Measurements from ENCODE around the gene CBX5. TPM values are rescaled to one million over a fixed set of nuclear protein-coding genes. Genes with fewer than 3 reads are reported as not detected.

CBX5 gene
- total and polyA plus RNA-seq, 9 of the 15 experiments (the other 6 are each of a cell fraction or from before 2014, with no cell fraction given): 32.6 to 102 (median 59.2) TPM

- DNase-seq (ENCODE audit: extremely low read depth in 1 of 4, low spot score in 3 of 4) (no peak), FAIRE-seq (no peak), ATAC-seq (no peak)
- Histone ChIP-seq H3K36me3 (ENCODE audit: control insufficient read depth, insufficient read depth, low read length) (peaks cover 61% of the 10 kb centered on the region), H3K9me3 (replicated peaks; ENCODE audit: control insufficient read depth, insufficient read depth, low read depth, low read length) (no peaks in the 10 kb centered on the region), H3K4me3 (no peak overlapping the region), H4K20me1 (replicated peaks; ENCODE audit: control insufficient read depth, insufficient read depth, low read length) (peaks cover 8% of the 10 kb centered on the region; the same call in 1 of the 2 replicates), H2AFZ (ENCODE audit: low read depth, low read length) (no peak overlapping the region), H3K9me1 (ENCODE audit: control insufficient read depth, insufficient read depth, low read length) (no peaks in the 10 kb centered on the region), H3K79me2 (ENCODE audit: control insufficient read depth, insufficient read depth, low read length) (peaks cover 81% of the 10 kb centered on the region), H3K9ac (ENCODE audit: insufficient read depth in 1 of 2, low read depth in 2 of 2, low read length in 2 of 2) (no peak overlapping the region; a peak in 1 of 4 replicates), H3K27ac (ENCODE audit: extremely low read depth, low read depth, low read length) (no peak overlapping the region), H3K4me1 (replicated peaks in 1 of 2; ENCODE audit: control insufficient read depth in 2 of 2, insufficient read depth in 2 of 2, low read length in 2 of 2) (peaks cover 8 to 14% of the 10 kb centered on the region in 2 experiments; a peak in 3 of 5 replicates), H3K27me3 (ENCODE audit: control insufficient read depth in 2 of 2, insufficient read depth in 2 of 2, low read length in 2 of 2) (no peaks in the 10 kb centered on the region), H3K4me2 (ENCODE audit: insufficient read depth, low read length) (no peak overlapping the region)
- 68% methylated on average over 3 of the region's 3 CpGs for WGBS (ENCODE audit: insufficient coverage, low coverage, missing lambda C conversion rate)
- no peak for TF ChIP-seq FUS (optimal IDR thresholded peaks at IDR 0.05; ENCODE audit: low read depth, low read length)
- peak; percentile 16 for TF ChIP-seq POLR2B (IDR thresholded peaks at IDR 0.05; ENCODE audit: low read depth, partially characterized antibody)
- BruUV-seq (replicated peaks): TSS peak; percentile 0
- intact Hi-C loops (cut with micrococcal nuclease) (no loop called here), in situ Hi-C loops (cut with MboI) (no loop called here)
- ChIA-PET POLR2A (interaction anchor here (0.6 to 1.1 kb wide), 2 partner anchors 14 to 60 kb away, joined by 3 to 4 read pairs; no protein-coding TSS in a partner anchor), CTCF (ENCODE audit: low intra/inter-chr PET ratio) (no interaction called here)
Measured at GRCh38 chr12:54276368-54276767, 3.6 kb downstream of the CBX5 start.

DNA sequence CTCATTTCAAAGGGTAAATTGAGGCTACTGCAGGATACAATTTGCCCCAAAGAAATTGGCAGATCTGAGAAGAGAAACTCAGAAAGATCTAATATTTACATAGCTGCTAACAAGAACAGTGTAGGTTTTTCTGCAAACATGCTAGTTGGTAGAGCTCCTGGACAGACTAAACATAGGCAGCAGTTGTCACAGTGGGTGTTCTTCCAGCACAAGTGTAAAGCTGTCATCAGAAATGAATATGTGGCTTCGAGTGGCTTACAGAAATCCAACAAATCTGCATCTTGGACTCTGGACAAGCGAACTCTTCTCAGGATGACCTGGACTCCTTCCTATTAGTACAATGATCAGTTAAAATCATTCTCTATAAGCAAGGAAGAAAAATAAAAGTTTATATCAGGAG is 5.9 kb downstream of the CBX5 start:
- no peaks in the 10 kb centered on the region for H3K9me3 ChIP-seq (replicated peaks; ENCODE audit: control insufficient read depth, insufficient read depth, low read depth, low read length)
- no peak overlapping the region for H3K4me2 ChIP-seq (ENCODE audit: insufficient read depth, low read length)
- ATAC-seq: no peak
- peaks cover 62% of the 10 kb centered on the region for H3K79me2 ChIP-seq (ENCODE audit: control insufficient read depth, insufficient read depth, low read length)
- peaks cover 9 to 14% of the 10 kb centered on the region in 2 experiments; a peak in 3 of 5 replicates for H3K4me1 ChIP-seq (replicated peaks in 1 of 2; ENCODE audit: control insufficient read depth in 2 of 2, insufficient read depth in 2 of 2, low read length in 2 of 2)
- H4K20me1 ChIP-seq (replicated peaks; ENCODE audit: control insufficient read depth, insufficient read depth, low read length): no peaks in the 10 kb centered on the region
- H3K27ac ChIP-seq (ENCODE audit: extremely low read depth, low read depth, low read length): no peak overlapping the region
- no TSS peak for BruUV-seq (replicated peaks)
- 83% methylated on average over 2 of the region's 2 CpGs for WGBS (ENCODE audit: insufficient coverage, low coverage, missing lambda C conversion rate)
- no peak overlapping the region for H3K9ac ChIP-seq (ENCODE audit: insufficient read depth in 1 of 2, low read depth in 2 of 2, low read length in 2 of 2)
- TF ChIP-seq NR2C1 (IDR thresholded peaks at IDR 0.05) (no peak), NR2C1 (tag; IDR thresholded peaks at IDR 0.05) (no peak), RAD21 (CRISPR knock-in tag; conservative IDR thresholded peaks at IDR 0.05 in 1 of 2, IDR thresholded peaks at IDR 0.05 in 1 of 2) (no peak), ZNF324 (CRISPR knock-in tag; IDR thresholded peaks at IDR 0.05) (no peak), POLR2G (IDR thresholded peaks at IDR 0.05; ENCODE audit: low read depth, low read length) (0 out of 2 replicates have a peak, but pooled peaks have one; percentile 22), ETV5 (CRISPR knock-in tag; IDR thresholded peaks at IDR 0.05; ENCODE audit: low read depth) (no peak), RBM15 (IDR thresholded peaks at IDR 0.05; ENCODE audit: insufficient read depth, low read length) (no peak), RBFOX2 (IDR thresholded peaks at IDR 0.05; ENCODE audit: low read depth, low read length) (no peak)
- TF ChIP-seq, protein P1, sequence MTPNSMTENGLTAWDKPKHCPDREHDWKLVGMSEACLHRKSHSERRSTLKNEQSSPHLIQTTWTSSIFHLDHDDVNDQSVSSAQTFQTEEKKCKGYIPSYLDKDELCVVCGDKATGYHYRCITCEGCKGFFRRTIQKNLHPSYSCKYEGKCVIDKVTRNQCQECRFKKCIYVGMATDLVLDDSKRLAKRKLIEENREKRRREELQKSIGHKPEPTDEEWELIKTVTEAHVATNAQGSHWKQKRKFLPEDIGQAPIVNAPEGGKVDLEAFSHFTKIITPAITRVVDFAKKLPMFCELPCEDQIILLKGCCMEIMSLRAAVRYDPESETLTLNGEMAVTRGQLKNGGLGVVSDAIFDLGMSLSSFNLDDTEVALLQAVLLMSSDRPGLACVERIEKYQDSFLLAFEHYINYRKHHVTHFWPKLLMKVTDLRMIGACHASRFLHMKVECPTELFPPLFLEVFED (CRISPR knock-in tag; conservative IDR thresholded peaks at IDR 0.05): no peak
- H3K36me3 ChIP-seq (ENCODE audit: control insufficient read depth, insufficient read depth, low read length): peaks cover 50% of the 10 kb centered on the region
- no peak for DNase-seq (ENCODE audit: extremely low read depth in 1 of 4, low spot score in 3 of 4)
- no peaks in the 10 kb centered on the region for H3K9me1 ChIP-seq (ENCODE audit: control insufficient read depth, insufficient read depth, low read length)
- H3K4me3 ChIP-seq: no peak overlapping the region
- intact Hi-C loops (cut with micrococcal nuclease) (no loop called here), in situ Hi-C loops (cut with MboI) (no loop called here)
- ChIA-PET POLR2A (interaction anchor here (0.5 to 1.9 kb wide), 3 partner anchors 9 to 19 kb away, joined by 3 to 6 read pairs (median 3); no protein-coding TSS in a partner anchor), CTCF (ENCODE audit: low intra/inter-chr PET ratio) (no interaction called here)
- no peak for FAIRE-seq
- H2AFZ ChIP-seq (ENCODE audit: low read depth, low read length): no peak overlapping the region
- no peaks in the 10 kb centered on the region for H3K27me3 ChIP-seq (ENCODE audit: control insufficient read depth in 2 of 2, insufficient read depth in 2 of 2, low read length in 2 of 2)
